Astrocyte of the spinal cord (primary cell): ENCODE measurements around the gene LCLAT1.

Experiments
- DNase-seq: peaks from one replicate; pipeline ENCODE4 v3.0.0; 2011; ENCODE audit warnings: low read depth, low spot score
- H3K4me3 ChIP-seq: 2 replicates; pipeline ENCODE4 v1.5.1; 2011; ENCODE audit warnings: low read depth, mild to moderate bottlenecking, low read length, moderate library complexity
- in situ Hi-C: cut with HindIII; loops from 2 replicates; pipeline ENCODE4 v1.10.0; 2017; ENCODE audit warnings: low sequenced_read_pairs
- TF ChIP-seq, protein P1 (sequence below): IDR thresholded peaks from 2 replicates; pipeline ENCODE4 v1.5.1; 2012; ENCODE audit warnings: low read depth, mild to moderate bottlenecking, low read length, inconsistent platforms

LCLAT1 gene

GRCh38 chr2:30588994-30589393 is 141.9 kb downstream of the LCLAT1 start:
- TF ChIP-seq, protein P1, sequence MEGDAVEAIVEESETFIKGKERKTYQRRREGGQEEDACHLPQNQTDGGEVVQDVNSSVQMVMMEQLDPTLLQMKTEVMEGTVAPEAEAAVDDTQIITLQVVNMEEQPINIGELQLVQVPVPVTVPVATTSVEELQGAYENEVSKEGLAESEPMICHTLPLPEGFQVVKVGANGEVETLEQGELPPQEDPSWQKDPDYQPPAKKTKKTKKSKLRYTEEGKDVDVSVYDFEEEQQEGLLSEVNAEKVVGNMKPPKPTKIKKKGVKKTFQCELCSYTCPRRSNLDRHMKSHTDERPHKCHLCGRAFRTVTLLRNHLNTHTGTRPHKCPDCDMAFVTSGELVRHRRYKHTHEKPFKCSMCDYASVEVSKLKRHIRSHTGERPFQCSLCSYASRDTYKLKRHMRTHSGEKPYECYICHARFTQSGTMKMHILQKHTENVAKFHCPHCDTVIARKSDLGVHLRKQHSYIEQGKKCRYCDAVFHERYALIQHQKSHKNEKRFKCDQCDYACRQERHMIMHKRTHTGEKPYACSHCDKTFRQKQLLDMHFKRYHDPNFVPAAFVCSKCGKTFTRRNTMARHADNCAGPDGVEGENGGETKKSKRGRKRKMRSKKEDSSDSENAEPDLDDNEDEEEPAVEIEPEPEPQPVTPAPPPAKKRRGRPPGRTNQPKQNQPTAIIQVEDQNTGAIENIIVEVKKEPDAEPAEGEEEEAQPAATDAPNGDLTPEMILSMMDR, result no peak
- no peak overlapping the region for H3K4me3 ChIP-seq
- in situ Hi-C loops, result no loop called here
- no peak for DNase-seq

DNA sequence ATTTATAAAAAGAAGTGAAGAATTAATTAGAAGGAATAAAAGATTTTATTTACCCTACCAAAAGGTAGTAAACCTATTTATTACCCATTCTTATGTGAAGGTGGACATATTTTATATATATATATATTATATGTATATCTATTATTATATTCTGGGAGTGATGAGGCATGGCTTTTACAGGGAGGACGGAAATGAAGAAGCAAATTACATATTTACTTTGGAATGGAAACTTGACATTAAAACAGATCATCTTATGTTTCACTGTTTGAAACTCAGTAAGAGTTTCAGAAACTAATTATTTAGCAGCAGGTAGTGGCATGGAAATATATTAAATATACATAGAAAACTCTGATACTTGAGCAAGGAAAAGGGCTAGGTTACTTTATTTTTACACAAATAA is 143.4 kb downstream of the LCLAT1 start:
- TF ChIP-seq, protein P1, result no peak
- in situ Hi-C loops, result no loop called here
- no peak overlapping the region for H3K4me3 ChIP-seq
- no peak for DNase-seq

GRCh38 chr2:30591186-30591585 is 144.1 kb downstream of the LCLAT1 start:
- in situ Hi-C loops, result no loop called here
- TF ChIP-seq, protein P1, result no peak
- no peak for DNase-seq

GRCh38 chr2:30601375-30601774 is 154.3 kb downstream of the LCLAT1 start:
- in situ Hi-C loops, result no loop called here
- TF ChIP-seq, protein P1, result no peak
- no peak overlapping the region for H3K4me3 ChIP-seq
- no peak for DNase-seq

More at GRCh38 chr2:30591186-30591585, 144.1 kb downstream of the LCLAT1 start:
- H3K4me3 ChIP-seq, result no peak overlapping the region

DNA sequence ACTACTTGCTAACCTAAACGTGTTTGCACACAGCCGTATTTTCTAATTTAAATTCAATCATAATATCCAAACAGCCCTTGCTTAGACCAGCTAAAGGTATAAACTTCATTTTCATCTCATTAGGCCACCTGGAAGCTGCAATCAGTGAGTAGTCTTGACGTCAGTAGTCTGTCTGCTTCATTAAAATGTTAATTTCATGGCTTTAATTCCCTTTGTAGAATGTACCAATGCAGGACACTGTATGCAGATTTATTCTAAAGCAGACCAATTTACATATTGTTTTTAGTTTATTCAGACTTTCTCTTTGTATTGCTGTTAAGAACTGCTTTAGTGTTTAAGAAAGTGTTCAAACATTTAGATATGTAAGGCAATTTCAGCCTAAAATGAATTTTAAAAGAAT is 158.2 kb downstream of the LCLAT1 start:
- in situ Hi-C loops, result no loop called here
- H3K4me3 ChIP-seq, result no peak overlapping the region
- TF ChIP-seq, protein P1, result no peak
- DNase-seq, result no peak

GRCh38 chr2:30608643-30609042 is 161.6 kb downstream of the LCLAT1 start:
- TF ChIP-seq, protein P1, result no peak
- H3K4me3 ChIP-seq, result no peak overlapping the region
- in situ Hi-C loops, result no loop called here
- DNase-seq, result no peak

DNA sequence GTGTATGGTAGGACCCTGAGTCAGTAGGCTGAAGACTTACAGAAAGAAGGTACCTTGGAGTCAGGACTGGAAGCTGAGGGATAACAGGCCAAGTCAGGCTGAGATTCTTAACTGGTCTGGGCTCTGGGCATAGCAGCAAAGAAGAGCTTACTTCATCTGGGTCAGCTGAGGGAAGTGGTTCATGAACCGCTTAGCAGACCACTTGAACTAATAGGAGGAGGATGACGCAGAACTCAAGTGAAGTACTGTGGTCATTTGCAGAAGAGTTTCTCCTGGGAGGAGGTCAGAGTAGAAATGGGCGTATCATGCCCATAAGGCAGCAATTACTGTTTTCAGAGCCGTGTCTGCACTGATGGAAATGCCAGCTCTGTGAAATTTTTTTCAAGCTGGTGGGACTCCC is 164.5 kb downstream of the LCLAT1 start:
- in situ Hi-C loops, result no loop called here
- DNase-seq, result no peak
- TF ChIP-seq, protein P1, result no peak
- H3K4me3 ChIP-seq, result no peak overlapping the region
